Midbrain (tissue), 1 donor: Measurements from ENCODE around the gene PAFAH1B1.
"Not testable (repeated sequence)": the region's sequence is repeated elsewhere in the genome, so short reads cannot be mapped to it uniquely, and the experiment has no call there.

Experiments used
- DNase-seq: peaks from one replicate; lab custom pipeline; 2025; lab: John Stamatoyannopoulos, UW

Gene PAFAH1B1

DNA sequence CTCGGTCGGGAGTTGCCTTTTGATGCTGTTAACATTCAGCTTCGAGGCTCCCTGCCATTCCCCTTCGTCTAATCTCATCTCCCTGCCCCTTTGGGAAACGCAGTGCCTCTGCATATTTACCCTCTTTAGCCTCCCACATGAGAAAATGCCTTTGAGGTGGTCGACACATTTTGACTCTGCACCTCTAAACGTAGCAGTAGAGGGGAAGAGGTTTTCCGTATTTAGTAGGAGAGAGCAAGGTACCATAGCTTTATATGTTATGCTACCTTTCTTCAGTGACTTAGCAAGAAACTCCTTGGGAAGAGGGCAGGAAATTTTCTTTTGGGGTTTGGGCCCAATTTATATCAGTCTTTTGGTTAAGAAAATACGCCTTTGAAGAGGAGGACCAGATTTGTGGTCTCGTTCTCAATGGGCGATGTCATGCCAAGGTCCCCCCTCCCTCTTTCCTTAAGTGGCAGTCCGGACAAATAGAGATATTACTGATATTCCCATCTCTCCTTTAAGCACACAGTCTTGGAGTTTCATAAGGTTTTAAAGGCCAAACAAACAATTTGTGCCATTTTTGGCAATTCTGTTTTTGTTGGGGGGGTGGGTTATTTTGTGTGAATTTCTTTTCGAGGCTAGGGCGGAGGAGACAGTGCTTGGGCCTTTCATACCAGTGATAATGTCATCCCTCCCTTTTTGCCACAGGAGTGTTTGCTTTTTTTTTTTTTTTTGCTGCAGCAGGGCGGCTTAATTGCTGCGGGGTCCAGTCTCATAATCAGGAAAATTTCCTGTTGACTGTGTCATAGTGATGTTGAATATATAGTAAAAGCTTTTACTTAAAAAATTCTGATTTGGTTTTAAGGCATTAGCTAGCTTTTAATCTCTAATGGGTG, 1.5 kb downstream of the PAFAH1B1 start:
- no peak for DNase-seq

DNA sequence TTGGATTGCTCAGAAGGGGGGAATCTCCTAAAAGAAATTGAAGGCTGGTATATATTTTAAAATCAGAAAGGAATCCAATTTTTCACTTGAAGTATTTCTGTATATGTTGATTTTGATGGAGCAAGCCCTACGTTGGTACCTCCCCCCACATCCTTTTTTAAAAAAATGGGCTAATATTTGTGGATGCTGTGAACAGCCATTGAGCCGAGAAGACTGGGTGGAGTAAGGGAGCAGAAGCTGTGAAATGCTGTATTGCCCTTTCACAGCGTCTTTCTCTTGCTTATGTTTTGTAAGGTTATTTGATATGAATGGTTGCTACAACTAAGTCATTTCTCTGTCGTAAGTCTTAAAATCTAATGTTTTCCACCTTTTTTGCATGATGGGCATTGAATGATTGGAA, 2.3 kb downstream of the PAFAH1B1 start:
- DNase-seq, result no peak

DNA sequence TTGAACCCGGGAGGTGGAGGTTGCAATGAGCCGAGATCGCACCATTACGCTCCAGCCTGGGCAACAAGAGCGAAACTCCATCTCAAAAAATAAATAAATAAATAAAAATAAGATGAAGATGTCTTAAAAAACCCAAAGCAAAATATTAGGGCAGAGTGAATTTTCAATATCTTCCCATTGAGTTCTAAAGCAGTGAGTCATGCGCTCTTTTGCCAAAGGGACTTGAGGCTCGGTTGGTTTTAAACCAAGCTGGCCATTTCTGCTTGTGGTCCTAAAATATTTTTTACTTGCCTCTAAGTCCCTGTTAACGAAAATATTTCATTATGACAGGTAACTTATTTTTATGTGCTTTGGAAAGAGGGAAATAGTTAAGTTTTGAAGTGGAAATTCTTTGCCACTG, 4.7 kb downstream of the PAFAH1B1 start:
- DNase-seq, result no peak

DNA sequence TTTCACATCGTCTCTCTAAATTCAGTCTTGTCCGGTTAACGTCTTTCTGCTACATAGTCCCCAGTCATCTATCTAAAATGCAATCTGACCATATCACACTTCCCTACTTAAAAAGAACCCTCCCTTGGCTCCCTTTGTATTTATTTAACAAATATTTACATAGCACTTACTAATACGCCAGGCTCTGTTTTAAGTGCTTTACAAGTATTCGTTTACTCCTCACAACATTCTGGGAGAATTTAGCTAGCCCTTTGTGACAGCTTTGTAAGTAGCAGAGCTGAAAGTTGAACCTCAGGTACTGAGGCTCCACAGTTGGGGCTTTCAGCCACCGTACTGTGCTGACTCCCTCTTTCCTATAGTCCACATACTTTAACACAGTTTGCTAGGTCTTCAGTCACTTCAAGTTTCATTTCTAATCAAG, 9.2 kb downstream of the PAFAH1B1 start:
- no peak for DNase-seq

DNA sequence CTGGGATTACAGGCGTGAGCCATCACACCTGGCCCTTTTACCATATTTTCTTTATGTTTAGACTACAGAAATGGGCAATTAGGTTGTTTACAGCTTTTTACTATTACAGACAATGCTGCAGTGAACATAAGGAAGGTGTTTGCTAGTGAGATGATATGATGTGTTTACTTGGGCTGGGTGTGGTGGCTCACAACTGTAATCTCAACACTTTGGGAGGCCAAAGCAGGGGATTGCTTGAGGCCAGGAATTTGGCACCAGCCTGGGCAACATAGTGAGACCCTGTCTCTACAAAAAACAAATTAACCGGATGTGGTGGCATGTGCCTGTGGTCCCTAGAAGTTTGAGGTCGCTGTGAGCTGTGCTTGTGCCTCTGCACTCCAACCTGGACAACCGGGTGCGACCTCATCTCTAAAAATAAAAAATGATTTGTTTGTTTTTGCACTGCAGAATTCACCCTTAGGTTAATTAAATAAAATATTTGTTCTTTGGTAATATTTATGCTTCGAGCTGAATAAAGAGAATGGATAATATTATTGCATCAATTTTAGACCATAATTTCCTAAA, 15.0 kb downstream of the PAFAH1B1 start:
- no peak for DNase-seq

DNA sequence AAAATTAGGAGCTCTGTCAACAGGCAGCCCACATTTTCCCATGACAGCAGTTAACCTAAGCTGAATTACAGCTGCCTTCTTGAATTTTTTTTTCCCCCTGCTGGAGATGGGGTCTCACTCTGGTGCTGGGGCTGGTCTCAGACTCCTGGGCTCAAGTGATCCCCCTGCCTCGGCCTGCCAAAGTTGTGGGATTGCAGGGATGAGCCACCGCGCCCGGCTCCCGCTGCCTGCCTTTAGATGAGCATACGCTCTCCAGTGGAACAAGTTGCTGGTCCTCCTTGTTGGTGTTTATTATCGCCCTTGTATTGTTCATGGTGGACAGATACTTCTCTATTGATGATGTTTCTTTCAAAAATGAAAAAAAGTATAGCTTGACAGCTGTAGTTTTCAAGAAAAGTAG, 15.6 kb downstream of the PAFAH1B1 start:
- DNase-seq, result no peak

DNA sequence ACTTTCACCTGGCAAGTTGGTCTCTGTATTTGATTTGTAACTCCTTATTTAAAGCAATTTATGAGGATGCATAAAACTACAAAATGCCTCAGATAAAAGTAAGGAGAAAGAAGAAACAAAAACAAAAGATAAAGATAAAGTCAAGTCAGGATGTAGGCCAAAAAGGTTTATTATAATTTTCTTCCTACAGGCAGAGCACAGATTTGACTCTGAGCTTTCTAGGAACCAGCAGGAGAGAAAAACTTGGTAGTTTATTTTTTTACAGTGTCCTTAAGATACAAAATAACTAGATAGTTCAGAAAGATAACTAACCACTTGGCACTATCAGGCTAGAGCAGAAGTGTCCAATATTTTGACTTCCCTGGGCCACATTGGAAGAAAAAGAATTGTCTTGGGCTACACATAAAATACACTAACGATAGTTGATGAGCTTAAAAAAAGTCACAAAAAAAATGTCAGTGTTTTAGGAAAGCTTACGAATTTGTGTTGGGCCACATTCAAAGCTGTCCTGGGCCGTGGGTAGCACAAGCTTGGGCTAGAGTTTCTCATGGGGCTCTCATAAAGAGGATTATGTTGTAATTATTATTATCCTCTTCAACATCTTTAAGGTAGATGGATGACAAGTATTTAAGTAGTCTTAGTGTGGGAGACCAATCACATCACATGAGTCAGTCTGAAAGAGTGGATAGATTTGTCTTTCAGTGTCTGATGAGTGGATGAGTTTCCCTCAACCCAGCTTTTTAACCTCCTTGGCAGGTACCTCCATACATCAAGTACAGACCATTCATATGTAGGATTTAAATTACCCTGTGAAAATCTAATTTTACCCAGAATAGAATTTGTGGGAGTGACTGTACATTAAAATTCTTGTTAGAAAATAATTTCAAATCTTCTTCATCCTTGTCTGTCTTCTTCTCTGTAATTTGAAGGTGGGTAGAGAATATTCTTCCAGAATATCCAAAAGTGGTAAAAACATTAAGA, 17.0 kb downstream of the PAFAH1B1 start:
- DNase-seq, result no peak

DNA sequence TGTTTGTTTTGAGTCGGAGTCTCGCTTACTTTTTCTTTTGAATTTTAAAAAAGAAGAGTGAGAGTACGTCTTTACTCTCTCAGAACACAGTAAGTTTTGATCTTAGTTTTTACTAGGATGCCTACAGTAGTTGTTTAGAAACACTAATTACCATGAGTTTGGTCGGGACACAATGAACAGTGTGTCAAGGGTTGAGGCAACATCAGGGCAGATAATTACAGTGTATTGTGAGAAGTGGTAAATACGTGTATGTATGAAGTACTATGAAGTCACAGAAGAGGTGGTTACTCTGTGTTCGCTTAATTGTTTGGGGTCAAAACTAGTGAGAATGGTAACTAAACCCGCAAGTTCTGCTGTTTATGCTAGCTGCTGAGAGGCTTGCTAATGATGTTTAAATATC, 18.2 kb downstream of the PAFAH1B1 start:
- DNase-seq, result no peak

DNA sequence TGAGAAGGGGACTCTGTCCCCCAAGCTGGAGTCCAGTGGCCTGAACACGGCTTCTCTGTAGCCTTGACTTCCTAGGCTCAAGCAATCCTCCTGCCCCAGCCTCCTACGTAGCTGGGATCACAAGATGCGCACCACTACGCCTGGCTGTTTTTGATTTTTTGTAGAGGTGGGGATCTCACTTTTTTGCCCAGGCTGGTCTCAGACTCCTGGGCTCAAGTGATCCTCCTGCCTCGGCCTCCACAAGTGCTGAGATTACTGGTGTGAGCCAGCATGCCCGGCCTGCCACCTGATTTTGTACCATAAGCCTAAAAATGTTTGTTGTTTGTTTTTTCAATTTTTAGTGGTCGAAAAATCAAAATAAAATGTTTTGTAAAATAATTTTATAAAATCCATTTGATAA, 19.2 kb downstream of the PAFAH1B1 start:
- no peak for DNase-seq

DNA sequence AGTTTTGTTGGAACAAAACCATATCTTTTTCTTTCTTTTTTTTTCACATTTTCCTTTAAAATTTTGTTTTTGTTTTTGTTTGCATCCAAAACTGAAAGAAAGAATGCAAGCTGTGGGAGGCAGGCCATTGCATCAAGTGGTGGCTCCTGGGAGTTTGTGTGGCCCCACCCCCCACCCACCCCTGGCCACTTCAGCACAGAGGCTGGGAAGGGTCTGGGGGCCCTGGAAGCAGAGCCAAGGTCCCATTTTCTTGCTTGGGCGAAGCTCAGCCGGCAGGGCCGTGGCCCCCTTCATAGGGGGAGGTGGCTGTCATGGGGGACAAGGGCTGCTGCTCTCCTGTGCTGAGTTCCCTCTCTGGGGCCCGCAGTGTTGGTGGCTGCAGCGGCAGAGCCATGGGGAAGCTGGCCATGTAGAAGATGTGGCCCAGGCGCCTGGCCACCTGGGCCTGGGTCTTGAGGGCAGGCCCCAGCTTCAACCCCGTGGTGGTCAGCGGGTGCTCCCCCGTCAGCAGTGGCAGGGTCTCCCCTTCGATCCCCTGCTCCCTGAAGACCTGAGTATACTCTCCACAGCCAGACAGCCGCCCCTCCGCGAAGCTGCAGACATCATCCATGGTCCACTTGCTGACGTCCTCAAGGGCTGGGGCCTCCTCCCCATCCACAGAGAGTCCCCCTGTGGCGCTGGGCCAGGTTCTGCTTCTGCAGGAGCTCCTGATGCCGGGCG, 19.8 kb downstream of the PAFAH1B1 start:
- DNase-seq, result no peak

DNA sequence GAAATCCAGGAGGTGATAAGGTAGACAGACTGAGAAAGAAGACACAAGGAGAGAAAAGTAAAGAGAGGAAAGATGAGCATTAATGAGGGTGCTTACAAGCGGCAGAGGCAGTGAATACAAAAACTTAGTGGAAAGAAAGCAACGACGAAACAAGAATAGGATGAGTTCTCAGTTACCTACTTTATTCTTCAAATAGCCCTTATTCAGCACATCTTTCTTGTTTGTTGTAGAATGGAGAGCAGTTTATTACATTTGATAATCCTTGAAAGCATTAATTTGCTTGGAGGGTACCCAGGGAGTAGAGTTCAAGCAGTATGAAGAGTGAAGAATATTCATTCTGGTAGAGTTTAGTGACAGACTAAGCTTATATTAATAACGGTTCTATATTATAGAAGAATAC, 22.4 kb downstream of the PAFAH1B1 start:
- DNase-seq, result no peak

DNA sequence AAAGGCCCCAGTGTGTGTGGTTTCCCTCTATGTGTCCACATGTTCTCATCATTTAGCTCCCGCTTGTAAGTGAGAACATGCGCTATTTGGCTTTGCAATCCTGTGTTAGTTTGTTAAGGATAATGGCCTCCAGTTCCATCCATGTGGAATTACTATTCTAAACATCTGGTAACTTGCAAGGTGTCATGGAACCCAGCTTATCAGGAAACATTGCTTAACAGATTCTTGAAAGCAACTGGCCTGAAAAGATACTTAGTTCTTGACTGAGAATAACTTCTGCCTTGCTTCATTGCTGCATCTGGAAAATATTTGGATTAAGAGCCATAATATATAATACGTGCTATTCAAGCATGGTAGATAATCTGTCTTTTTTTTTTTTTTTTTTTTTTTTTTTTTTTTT, 27.8 kb downstream of the PAFAH1B1 start:
- no peak for DNase-seq

DNA sequence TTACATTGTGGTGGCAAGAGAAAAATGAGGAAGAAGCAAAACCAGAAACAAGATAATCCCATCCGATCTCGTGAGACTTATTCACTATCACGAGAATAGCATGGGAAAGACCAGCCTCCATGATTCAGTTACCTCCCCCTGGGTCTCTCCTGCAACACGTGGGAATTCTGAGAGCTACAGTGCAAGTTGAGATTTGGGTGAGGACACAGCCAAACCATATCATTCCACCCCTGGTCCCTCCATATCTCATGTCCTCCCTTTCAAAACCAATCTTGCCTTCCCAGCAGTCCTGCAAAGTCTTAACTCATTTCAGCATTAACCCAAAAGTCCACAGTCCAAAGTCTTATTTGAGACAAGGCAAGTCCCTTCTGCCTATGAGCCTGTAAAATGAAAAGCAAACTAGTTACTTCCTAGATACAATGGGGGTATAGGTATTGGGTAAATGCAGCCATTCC, 28.5 kb downstream of the PAFAH1B1 start:
- not testable (repeated sequence) for DNase-seq

DNA sequence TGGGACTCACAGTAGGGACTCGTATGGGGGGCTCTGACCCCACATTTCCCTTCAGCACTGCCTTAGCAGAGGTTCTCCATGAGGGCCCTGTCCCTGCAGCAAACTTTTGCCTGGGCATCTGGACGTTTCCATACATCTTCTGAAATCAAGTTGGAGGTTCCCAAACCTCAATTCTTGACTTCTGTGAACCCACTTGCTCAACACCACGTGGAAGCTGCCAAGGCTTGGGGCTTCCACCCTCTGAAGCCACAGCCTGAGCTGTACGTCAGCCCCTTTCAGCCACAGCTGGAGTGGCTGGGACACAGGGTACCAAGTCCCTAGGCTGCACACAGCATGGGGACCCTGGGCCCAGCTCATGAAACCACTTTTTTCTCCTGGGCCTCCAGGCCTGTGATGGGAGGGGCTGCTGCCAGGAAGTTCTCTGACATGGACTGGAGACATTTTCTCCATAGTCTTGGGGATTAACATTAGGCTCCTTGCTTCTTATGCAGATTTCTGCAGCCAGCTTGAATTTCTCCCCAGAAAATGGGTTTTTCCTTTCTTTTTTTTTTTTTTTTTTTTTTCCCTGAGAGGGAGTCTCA, 29.4 kb downstream of the PAFAH1B1 start:
- not testable (repeated sequence) for DNase-seq

DNA sequence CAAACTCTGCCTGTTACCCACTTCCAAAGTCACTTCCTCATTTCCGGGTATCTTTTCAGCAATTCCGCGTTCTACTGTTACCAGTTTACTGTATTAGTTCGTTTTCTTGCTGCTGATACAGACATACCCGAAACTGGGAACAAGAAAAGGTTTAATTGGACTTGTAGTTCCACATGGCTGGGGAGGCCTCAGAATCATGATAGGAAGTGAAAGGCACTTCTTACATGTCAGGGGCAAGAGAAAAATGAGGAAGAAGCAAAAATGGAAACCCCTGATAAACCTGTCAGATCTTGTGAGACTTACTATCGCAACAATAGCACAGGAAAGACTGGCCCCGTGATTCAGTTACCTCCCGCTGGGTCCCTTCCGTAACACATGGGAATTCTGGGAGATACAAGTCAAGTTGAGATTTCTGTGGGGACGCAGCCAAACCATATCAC, 30.9 kb downstream of the PAFAH1B1 start:
- no peak for DNase-seq

DNA sequence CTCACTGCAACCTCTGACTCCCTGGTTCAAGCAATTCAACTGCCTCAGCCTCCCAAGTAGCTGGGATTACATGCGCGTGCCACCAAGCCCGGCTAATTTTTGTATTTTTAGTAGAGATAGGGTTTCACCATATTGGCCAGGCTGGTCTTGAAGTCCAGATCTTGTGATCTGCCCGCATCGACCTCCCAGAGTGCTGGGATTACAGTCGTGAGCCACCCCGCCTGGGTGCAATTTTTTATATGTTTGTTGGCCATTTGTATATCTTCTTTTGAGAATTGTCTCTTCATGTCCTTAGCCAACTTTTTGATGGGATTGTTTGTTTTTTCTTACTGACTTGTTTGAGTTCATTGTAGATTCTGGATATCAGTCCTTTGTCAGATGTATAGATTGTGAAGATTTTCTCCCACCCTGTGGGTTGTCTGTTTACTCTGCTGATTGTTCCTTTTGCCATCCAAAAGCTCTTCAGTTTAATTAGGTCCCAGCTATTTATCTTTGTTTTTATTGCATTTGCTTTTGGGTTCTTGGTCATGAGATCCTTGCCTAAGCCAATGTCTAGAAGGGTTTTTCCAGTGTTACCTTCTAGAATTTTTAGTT, 33.3 kb downstream of the PAFAH1B1 start:
- not testable (repeated sequence) for DNase-seq

DNA sequence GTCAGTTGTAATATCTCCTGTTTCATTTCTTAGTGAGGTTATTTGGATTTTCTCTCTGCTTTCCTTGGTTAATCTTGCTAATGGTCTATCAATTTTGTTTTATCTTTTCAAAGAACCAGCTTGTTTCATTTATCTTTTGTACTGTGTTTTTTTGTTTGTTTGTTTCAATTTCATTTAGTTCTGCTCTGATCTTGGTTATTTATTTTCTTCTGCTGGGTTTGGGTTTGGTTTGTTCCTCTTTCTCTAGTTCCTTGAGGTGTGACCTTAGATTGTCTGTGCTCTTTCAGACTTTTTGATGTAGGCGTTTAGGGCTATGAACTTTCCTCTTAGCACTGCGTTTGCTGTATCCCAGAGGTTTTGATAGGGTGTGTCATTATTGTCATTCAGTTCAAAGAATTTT, 35.5 kb downstream of the PAFAH1B1 start:
- not testable (repeated sequence) for DNase-seq

DNA sequence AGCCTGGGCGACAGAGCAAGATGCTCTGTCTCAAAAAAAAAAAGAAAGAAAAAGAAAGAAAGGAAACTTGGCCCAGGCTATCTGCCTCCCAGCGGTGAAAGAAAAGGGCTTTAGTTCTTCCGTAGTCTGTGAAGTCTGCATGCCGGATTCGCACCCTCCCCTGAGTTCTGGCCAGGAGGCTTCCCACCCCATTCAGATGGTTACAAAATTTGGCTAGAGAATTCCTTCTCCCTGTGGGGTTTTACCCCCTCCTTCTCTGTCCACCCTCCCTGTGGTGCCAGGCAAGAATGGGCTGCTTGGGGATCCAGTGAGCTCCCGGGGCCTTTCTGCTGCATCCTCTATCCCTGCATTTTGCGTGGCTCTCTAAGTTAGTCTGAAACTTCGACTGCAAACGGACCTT, 37.8 kb downstream of the PAFAH1B1 start:
- DNase-seq, result no peak

DNA sequence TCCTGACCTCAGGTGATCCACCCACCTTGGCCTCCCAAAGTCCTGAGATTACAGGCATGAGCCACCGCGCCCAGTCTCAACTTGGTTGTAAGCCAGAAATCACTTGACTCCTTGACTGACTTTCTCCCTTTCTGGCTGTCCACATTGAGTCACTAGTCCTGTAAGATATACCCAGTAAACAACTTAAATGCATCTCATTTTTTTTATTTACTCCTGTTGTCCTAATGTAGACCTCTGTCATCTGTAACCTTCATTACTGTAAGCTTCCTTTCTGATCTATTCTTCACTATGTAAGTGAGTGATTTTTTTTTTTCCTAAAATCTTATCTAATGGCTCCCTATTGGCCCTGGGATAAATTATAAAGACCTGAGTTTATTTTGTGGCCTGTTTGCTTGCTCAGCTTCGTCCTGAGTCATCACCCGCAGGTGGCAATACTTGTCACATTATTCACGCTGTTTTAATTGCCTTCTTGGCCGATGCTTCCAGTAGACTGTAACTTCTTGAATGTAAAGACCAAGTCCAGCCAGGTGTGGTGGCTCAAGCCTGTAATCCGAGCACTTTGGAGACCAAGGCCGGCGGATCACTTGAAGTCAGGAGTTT, 41.0 kb downstream of the PAFAH1B1 start:
- no peak for DNase-seq

DNA sequence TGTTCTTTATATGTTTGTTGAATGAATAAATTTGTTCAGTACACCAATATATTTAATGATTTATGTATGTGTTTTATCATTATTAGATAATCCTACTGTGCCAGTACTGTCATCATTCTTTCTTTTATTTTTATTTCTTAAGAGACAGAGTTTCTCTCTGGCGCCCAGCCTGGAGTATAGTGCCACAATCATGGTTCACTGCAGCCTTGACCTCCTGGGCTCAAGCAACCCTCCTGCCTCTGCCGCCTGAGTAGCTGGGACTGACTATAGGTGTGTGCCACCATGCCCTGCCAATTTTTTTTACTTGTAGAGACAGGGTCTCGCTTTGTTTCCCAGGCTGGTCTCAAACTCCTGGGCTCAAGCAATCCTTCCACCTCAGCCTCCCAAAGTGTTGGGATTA, 41.8 kb downstream of the PAFAH1B1 start:
- DNase-seq, result no peak
